Stimulated activated CD8-positive, alpha-beta memory T cell treated with anti-CD3 and anti-CD28 coated beads, Interleukin-4, amount 100 ng/mL, for 24 hours (primary cell): ENCODE results near the gene ZNF112.

Source experiments
- DNase-seq: peaks from one replicate; pipeline ENCODE4 v3.0.0-alpha.2; 2020; ENCODE audit warnings: low read depth

Gene ZNF112

GRCh38 chr19:44280916-44281315 is 75.6 kb downstream of the ZNF112 start:
- no peak for DNase-seq

GRCh38 chr19:44278181-44278690 is 78.2 kb downstream of the ZNF112 start:
- no peak for DNase-seq

GRCh38 chr19:44277331-44277730 is 79.1 kb downstream of the ZNF112 start:
- no peak for DNase-seq
